Keratinocyte (primary cell): Measurements from ENCODE around the gene APCDD1L. TPM values are rescaled to one million over a fixed set of nuclear protein-coding genes. Genes with fewer than 3 reads are reported as not detected.

Source experiments
- DNase-seq: peaks from one replicate; pipeline ENCODE4 v3.0.0-alpha.2; 2011; ENCODE audit warnings: low read depth, missing footprints, low spot score
- FAIRE-seq: peaks from 2 replicates; lab custom pipeline; 2011; peaks lifted over from hg19 to GRCh38; lab: Jason Lieb, UNC
- H2AFZ ChIP-seq: 2 replicates; pipeline ENCODE4 v1.6.0; 2012; ENCODE audit warnings: low read length, control low read depth, inconsistent platforms; ENCODE audit not compliant: control insufficient read depth
- H3K27ac ChIP-seq: 2 replicates; pipeline ENCODE4 v1.5.1; 2011; ENCODE audit warnings: low read length; ENCODE audit not compliant: control insufficient read depth, insufficient read depth
- H3K27me3 ChIP-seq: 3 replicates; pipeline ENCODE4 v1.6.0; 2011; ENCODE audit warnings: low read length; ENCODE audit not compliant: control insufficient read depth, insufficient read depth; ENCODE audit errors: extremely low read depth
- H3K36me3 ChIP-seq, 2 experiments: 2 replicates in 1 of 2; 3 replicates in 1 of 2; pipeline ENCODE4 v1.5.1; 2011; ENCODE audit warnings: low read length in 2 of 2, mild to moderate bottlenecking in 1 of 2; ENCODE audit not compliant: control insufficient read depth in 2 of 2, insufficient read depth in 2 of 2; ENCODE audit errors: extremely low read depth in 1 of 2
- H3K4me1 ChIP-seq: 3 replicates; pipeline ENCODE4 v1.5.1; 2011; ENCODE audit warnings: low read length; ENCODE audit not compliant: control insufficient read depth, insufficient read depth; ENCODE audit errors: extremely low read depth
- H3K4me2 ChIP-seq: 3 replicates; pipeline ENCODE4 v1.6.0; 2011; ENCODE audit warnings: low read depth, low read length; ENCODE audit not compliant: control insufficient read depth, insufficient read depth; ENCODE audit errors: extremely low read depth
- H3K4me3 ChIP-seq, 3 experiments: fragments of 200-600 bp in 1 of 3; sonication (generic) in 1 of 3; 2 replicates in 2 of 3; 3 replicates in 1 of 3; pipeline ENCODE4 v1.5.1; 2011 to 2016; ENCODE audit warnings: low read length in 3 of 3, mild to moderate bottlenecking in 3 of 3, control low read depth in 2 of 3, inconsistent platforms in 1 of 3, low read depth in 1 of 3, mixed read lengths in 1 of 3, mixed run types in 1 of 3, moderate library complexity in 1 of 3; ENCODE audit not compliant: control insufficient read depth in 2 of 3, insufficient read depth in 2 of 3; ENCODE audit errors: extremely low read depth in 1 of 3
- H3K79me2 ChIP-seq: 2 replicates; pipeline ENCODE4 v1.6.0; 2012; ENCODE audit warnings: low read length; ENCODE audit not compliant: control insufficient read depth, insufficient read depth
- H3K9ac ChIP-seq: 3 replicates; pipeline ENCODE4 v1.6.0; 2011; ENCODE audit warnings: low read length; ENCODE audit not compliant: control insufficient read depth, insufficient read depth; ENCODE audit errors: extremely low read depth
- H3K9me1 ChIP-seq: 3 replicates; pipeline ENCODE4 v1.6.0; 2011; ENCODE audit warnings: low read length; ENCODE audit not compliant: control insufficient read depth, insufficient read depth; ENCODE audit errors: extremely low read depth
- H3K9me3 ChIP-seq: 2 replicates; pipeline ENCODE4 v1.5.1; 2012; ENCODE audit warnings: low read depth, low read length; ENCODE audit not compliant: control insufficient read depth
- H4K20me1 ChIP-seq: 3 replicates; pipeline ENCODE4 v1.6.0; 2011; ENCODE audit warnings: low read length; ENCODE audit not compliant: control insufficient read depth, insufficient read depth; ENCODE audit errors: extremely low read depth
- CTCF ChIP-seq, 3 experiments: IDR thresholded peaks in 1 of 3; conservative IDR thresholded peaks in 1 of 3; optimal IDR thresholded peaks in 1 of 3; 2 replicates in 2 of 3; 3 replicates in 1 of 3; pipeline versions ENCODE3 to v1.5.1; 2011; ENCODE audit warnings: low read length in 3 of 3, mild to moderate bottlenecking in 3 of 3, moderate library complexity in 2 of 3, control low read depth in 1 of 3, inconsistent platforms in 1 of 3; ENCODE audit not compliant: insufficient read depth in 2 of 3; ENCODE audit errors: extremely low read depth in 1 of 3
- EZH2 ChIP-seq: IDR thresholded peaks from one replicate; pipeline ENCODE4 v1.6.1; 2012; ENCODE audit warnings: inconsistent platforms, mild to moderate bottlenecking, low read length, moderate library complexity
- dilution Hi-C: fragments of 300-500 bp; cut with MboI; formaldehyde crosslinking; loops from one replicate; pipeline ENCODE4 v1.7.0; 2020; ENCODE audit warnings: low sequenced_read_pairs; ENCODE audit not compliant: extremely low pct_ligation_motif_present
- polyA plus RNA-seq, 5 experiments: library from polyadenylated mRNA; depleted of rRNA in 3 of 5; stranded (reverse) in 3 of 5; stranded (forward) in 1 of 5; unstranded in 1 of 5; fragments of >200 nt; gene quantifications; 1 replicate in 1 of 5; 2 replicates in 3 of 5; 3 replicates in 1 of 5; pipeline versions ENCODE4 v1.2.1 to v1.2.3, GENCODE V29; 2011 to 2012; ENCODE audit warnings: missing spikeins in 2 of 5, low read depth in 1 of 5, low replicate concordance in 1 of 5

APCDD1L gene
- polyA plus RNA-seq, 1 donor (not counting 4 experiments of a cell fraction or from before 2014, with no cell fraction given): 0.67 TPM

DNA sequence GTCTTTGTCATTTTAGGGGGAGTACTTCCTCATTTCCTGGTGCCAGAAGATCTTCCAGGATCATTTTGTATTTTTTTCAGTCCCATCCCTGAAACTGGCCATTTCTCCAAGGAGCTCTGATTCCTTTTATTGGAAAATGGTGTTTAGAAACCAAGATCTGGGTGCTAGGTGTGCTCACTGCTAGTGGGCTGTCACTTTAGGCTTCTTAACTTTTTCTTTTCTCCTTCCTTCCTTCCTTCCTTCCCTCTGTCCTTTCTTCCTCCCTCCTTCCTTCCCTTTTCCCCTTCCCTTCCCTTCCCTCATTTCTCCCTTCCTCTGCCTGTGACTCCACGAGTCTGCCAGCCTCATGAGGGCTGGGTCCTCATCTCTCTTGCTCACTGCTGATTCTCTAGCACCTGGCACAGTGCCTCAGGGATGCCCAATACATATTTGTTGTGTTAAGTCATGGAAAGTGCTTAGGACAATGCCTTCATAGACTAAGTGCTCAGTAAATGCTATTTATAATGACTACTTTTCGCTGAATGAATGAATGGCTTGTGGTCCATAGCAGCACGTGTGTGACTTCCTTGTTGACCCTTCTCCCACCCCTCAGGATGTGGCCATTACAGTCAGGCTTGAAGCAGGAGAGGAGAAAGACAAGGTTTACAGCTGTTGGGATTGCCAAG, 36.9 kb downstream of the APCDD1L start:
- Histone ChIP-seq H2AFZ (no peak overlapping the region), H3K4me3 (no peak overlapping the region), H3K9me3 (peaks cover 2% of the 10 kb centered on the region), H3K4me1 (no peaks in the 10 kb centered on the region), H3K4me2 (no peak overlapping the region), H3K36me3 (no peaks in the 10 kb centered on the region), H3K79me2 (no peaks in the 10 kb centered on the region), H3K27me3 (no peaks in the 10 kb centered on the region), H3K9me1 (no peaks in the 10 kb centered on the region), H4K20me1 (no peaks in the 10 kb centered on the region), H3K27ac (no peak overlapping the region), H3K9ac (no peak overlapping the region)
- no peak for DNase-seq
- FAIRE-seq: no peak
- TF ChIP-seq EZH2: no peak
- no peak for TF ChIP-seq CTCF (optimal IDR thresholded peaks at IDR 0.05 in 1 of 3, IDR thresholded peaks at IDR 0.05 in 1 of 3, conservative IDR thresholded peaks at IDR 0.05 in 1 of 3; ENCODE audit: extremely low read depth in 1 of 3, insufficient read depth in 2 of 3, low read length in 3 of 3)
- dilution Hi-C loops: no loop called here

GRCh38 chr20:58475466-58475865, 39.7 kb downstream of the APCDD1L start:
- Histone ChIP-seq H3K27ac (no peak overlapping the region), H3K79me2 (no peaks in the 10 kb centered on the region), H3K4me3 (no peak overlapping the region), H3K4me2 (no peak overlapping the region), H3K9me3 (peaks cover 2% of the 10 kb centered on the region), H4K20me1 (no peaks in the 10 kb centered on the region), H3K27me3 (no peaks in the 10 kb centered on the region), H3K4me1 (no peaks in the 10 kb centered on the region), H3K36me3 (no peaks in the 10 kb centered on the region), H3K9ac (no peak overlapping the region), H2AFZ (no peak overlapping the region), H3K9me1 (no peaks in the 10 kb centered on the region)
- no peak for FAIRE-seq
- dilution Hi-C loops: no loop called here
- DNase-seq: no peak
- no peak for TF ChIP-seq CTCF (optimal IDR thresholded peaks at IDR 0.05 in 1 of 3, IDR thresholded peaks at IDR 0.05 in 1 of 3, conservative IDR thresholded peaks at IDR 0.05 in 1 of 3; ENCODE audit: extremely low read depth in 1 of 3, insufficient read depth in 2 of 3, low read length in 3 of 3)
- no peak for TF ChIP-seq EZH2
